Heart left ventricle (tissue), 13 donors: ENCODE results near the gene CLCN4.

Experiments
- CTCF ChIP-seq, 12 donors: fragments of 200-600 bp; sonication (generic) in 4 of 12; IDR thresholded peaks; one replicate each; pipeline versions ENCODE4 v1.5.0 to v1.8.0; 2018 to 2022; ENCODE audit warnings: antibody characterized with exemption in 12 of 12, mild to moderate bottlenecking in 5 of 12
- POLR2A ChIP-seq, 2 donors: fragments of 450-650 bp; IDR thresholded peaks; one replicate each; pipeline ENCODE4 v1.6.1; 2017; ENCODE audit warnings: antibody characterized with exemption in 2 of 2, mild to moderate bottlenecking in 2 of 2, moderate library complexity in 2 of 2
- donor health status: ischemic (EF 13 %, LVEDD 7.1; RV severe dilation, severe dysfunction).
- donor health status: DM: no; HTN: yes; CAD: no.
- donor health status: DM: no; HTN: no; CAD: no.
- donor health status: ischemic (EF 25% LVEDD 6.9; RV normal size, moderate dysfunction).
- donor health status: ischemic (EF 25% LVEDD 5.7; RV mildly dilated, moderate dysfunction).
- donor health status: ischemic (EF 35%, LVEDD 5.7; RV mildly dilated, moderate dysfunction).
- donor health status: nonischemic (EF 11% LVEDD 7.7; RV severe dilation, severe dysfunction).
- donor health status: DM: yes; HTN: yes; CAD: no.
- donor health status: PGD.
- donor health status: ischemic (EF 29% LVEDD 5.4; RV normal size, mild dysfunction).
- donor health status: nonischemic (EF 23%, LVEDD 6.1; RV moderate dilation, normal function).

- TF ChIP-seq CTCF (IDR thresholded peaks at IDR 0.05) = no peak
- no peak for TF ChIP-seq POLR2A (IDR thresholded peaks at IDR 0.05)
Observed at GRCh38 chrX:10233696-10234095, 76.9 kb downstream of the CLCN4 start.
